HG02943 (cell line): ENCODE measurements around the gene NGEF.
"Not testable (repeated sequence)": the region's sequence is repeated elsewhere in the genome, so short reads cannot be mapped to it uniquely, and the experiment has no call there.

ENCODE experiments used
- ATAC-seq: cut with Tn5 transposase; IDR thresholded peaks from one replicate; pipeline ENCODE4 v1.9.1; 2021; ENCODE audit warnings: mild to moderate bottlenecking, low read depth, moderate library complexity; ENCODE audit not compliant: unreplicated experiment

Gene NGEF, protein sequence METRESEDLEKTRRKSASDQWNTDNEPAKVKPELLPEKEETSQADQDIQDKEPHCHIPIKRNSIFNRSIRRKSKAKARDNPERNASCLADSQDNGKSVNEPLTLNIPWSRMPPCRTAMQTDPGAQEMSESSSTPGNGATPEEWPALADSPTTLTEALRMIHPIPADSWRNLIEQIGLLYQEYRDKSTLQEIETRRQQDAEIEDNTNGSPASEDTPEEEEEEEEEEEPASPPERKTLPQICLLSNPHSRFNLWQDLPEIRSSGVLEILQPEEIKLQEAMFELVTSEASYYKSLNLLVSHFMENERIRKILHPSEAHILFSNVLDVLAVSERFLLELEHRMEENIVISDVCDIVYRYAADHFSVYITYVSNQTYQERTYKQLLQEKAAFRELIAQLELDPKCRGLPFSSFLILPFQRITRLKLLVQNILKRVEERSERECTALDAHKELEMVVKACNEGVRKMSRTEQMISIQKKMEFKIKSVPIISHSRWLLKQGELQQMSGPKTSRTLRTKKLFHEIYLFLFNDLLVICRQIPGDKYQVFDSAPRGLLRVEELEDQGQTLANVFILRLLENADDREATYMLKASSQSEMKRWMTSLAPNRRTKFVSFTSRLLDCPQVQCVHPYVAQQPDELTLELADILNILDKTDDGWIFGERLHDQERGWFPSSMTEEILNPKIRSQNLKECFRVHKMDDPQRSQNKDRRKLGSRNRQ

DNA sequence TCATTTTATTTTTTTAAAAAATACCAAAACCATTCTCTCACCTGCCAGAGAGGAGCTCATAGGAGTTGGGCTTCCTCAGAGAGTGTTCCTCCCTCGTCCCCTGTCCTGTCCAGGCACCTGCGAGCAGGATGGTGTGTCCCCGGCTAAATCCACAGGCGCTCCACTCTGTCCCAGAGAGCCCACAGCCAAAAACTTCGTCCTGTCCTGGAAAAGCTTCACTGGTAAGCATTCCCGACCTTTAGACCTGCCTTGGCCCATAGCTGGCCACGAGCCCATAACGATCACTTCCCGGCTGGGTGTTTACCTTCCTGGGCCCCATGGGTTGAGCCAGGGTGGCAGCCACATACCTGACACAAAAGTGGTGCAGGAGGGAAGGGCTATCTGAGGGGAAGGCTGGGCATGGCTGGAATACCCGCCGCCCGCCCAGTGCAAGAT, at the start of gene NGEF:
Gene NGEF (minus strand): TSS at position 230 of the 435 bp plus-strand sequence. CDS start 38,366 bp downstream, outside the sequence.
- no peak for ATAC-seq

DNA sequence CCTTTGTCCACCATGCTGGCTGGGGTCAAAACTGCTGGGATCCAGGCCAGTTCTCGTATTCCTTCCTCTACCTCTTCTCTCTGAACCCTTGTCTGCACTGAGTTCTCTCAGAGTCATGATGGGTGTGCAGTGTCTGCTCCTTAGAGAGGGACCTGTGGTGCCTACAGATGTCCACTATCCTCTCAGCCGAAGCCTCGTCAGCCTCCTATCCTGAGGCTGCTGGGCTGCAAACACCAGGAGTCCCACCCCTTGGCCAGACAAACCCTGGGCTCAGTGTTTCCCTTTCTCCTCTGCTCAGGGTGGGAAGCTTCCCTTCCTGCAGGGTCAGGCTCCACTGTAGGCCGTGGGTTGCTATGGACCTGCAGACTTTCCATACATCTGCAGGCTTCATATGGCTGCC, 49.4 kb upstream of the NGEF start:
- ATAC-seq: no peak

DNA sequence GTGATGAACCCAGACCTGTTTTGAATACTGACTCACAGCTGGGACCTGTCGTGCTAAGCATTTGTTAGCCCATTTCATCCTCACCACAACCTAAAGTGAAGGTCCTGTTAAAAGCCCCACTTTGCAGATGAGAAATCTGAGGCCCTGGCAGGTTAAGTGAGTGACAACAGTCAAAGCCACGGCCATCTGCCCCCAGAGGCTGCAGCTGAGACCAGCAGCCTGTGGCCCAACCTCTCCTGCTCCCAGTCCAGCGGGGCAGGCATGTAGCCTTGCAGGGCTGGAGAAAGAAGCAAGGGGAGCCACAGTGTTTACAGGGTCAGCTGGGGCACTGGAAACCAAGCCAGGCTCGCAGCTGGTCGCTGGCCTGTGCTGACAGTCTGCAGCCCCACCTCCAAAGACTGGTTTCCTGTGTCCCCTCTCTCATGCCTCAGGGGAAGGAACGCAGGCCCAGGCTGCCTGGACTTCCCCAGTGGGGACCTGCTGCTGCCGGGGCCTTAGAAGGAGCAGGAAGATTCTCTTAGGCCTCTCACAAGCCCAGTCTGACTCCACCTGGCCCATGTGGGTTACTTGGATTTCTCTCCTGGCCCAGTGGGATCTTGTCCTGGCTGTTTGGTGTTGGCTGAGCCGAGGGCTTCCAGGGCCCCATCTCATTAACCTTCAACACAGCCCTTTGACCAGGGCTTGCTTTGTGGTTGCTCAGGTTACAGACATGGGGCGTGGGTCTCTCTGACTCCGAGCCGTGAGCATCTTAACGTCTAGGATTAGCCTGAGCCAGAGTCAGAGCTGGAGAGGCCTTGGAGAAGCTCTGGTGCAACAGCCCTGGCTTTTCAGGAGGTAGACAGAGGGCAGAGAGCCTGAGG, 48.8 kb upstream of the NGEF start:
- ATAC-seq: no peak

DNA sequence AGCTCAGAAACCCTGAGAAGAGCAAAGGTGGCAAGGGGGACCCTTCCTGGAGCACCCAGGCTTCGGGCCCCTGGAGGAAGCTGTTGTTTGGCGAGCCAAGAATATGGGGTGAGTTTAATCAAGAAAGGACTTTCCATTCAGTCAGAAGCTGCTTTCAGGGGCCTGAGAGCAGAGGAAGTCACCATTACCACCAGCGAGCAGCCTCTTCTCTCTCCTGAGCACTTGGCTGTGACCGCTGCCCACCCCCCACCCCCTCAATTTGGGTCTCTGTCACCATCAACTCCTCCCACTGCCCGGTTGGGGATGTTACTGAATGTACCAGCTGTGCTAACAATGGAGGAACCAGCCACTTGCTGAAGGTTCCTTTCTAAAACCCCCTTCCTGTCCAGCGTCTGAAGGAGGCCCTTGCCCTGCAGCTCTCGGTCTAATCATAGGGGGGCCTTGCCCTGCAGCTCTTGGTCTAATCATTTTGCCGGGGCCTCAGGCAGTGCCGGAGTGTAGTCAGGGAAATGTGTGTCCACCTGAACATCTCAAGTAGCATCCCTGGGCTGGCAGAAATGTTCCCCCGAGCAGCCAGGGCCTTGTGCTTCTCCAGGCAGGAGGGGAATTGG, 48.0 kb upstream of the NGEF start:
- no peak for ATAC-seq

DNA sequence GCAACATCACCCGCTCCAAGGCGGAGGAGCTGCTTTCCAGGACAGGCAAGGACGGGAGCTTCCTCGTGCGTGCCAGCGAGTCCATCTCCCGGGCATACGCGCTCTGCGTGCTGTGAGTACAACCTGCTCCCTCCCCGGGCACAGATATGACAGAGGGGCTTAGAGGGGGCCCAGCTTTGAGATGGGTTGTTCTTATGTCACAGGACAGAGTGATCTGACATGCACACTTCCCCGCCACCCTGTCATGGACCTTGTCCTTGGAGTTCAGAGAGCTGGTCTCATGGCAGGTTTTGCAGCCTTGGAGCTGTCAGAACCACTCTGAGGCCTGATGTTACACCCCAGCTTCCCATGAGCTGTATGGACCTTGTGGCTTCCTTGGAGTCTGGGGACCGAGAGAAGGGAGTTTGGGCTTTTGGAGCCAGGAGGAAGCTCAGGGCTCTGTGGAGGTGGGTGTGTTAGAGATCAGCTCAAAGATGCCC, 47.5 kb upstream of the NGEF start:
- ATAC-seq: no peak

DNA sequence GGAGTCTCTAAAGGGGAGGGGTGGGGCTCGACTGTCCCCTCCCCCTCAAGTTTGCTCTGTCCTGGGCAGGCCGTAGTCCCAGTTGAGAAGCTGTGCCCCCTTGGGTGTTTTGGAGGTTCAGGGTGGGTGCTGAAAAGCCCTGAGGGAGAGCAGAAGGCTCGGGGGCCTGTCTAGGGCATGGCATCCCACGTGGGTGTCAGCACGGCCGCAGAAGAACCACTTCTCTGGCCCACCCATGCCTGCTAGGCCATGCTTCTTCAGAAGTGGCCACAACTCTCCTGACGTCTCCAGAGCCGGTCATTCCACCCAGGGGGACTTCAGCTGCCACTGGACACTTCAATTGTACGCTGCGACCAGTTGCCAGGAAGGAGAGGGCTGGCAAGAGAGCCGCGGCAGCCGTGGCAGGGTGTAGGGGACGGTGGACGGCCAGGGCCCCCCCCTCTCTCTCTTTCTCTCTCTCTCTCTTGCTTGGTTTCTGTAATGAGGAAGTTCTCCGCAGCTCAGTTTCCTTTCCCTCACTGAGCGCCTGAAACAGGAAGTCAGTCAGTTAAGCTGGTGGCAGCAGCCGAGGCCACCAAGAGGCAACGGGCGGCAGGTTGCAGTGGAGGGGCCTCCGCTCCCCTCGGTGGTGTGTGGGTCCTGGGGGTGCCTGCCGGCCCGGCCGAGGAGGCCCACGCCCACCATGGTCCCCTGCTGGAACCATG, 46.9 kb upstream of the NGEF start, which contains the start of gene INPP5D:
Gene INPP5D (plus strand): TSS at position 546 of the 704 bp plus-strand sequence. CDS start 137 bp downstream, at position 683.
- peak; percentile 44 for ATAC-seq

DNA sequence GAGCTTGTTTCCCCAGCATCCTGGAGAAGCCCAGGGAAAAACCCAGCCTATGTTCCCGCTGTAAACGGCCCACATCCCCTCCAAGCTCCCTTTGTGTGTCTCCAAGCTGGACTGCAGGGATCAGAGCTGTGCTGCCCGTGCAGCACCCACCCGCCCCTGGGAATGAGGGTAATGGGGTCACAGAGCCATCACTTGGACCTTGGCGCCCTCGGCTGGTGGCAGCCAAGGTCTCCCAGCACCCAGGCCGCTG, 46.4 kb upstream of the NGEF start:
- ATAC-seq: no peak

DNA sequence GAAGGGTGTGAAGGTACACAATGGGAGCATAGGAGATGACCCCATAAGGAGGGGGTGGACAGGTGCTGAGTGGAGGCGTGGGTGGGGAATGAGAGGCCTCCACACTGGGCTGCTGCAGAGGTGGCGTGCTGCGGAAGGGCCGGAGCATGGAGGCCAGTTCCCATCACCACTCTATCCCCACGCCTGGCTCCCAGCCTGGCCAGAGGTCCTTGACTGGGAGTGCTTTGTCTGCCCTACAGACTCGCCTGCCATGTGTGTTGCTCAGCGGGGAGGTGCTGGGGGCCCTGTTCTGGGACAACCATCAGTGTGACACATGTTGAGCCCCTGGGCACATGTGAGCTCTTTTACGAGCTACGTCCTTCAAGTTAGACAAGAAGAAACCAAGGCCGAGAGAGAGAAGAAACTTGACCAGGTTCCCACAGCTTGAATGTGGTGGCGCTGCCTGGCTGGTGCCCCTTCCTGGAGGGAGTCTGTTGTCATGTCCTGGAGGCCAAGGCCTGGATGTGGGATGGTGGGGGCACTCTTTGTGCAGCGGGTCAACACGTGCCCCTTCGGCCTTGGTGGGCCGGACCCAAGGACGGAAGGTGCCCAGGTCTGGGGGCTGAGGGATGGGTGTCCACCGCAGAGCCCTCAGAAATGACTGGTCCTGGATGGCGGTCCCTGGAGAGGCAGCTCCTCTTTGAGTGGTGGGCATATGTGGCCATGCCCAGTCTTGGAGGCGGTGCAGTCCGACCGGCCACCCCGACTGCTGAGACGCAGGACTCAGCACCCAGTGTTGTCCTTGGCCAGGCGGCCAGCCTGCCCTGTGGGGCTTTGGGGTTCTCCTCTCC, 45.9 kb upstream of the NGEF start:
- ATAC-seq: no peak

DNA sequence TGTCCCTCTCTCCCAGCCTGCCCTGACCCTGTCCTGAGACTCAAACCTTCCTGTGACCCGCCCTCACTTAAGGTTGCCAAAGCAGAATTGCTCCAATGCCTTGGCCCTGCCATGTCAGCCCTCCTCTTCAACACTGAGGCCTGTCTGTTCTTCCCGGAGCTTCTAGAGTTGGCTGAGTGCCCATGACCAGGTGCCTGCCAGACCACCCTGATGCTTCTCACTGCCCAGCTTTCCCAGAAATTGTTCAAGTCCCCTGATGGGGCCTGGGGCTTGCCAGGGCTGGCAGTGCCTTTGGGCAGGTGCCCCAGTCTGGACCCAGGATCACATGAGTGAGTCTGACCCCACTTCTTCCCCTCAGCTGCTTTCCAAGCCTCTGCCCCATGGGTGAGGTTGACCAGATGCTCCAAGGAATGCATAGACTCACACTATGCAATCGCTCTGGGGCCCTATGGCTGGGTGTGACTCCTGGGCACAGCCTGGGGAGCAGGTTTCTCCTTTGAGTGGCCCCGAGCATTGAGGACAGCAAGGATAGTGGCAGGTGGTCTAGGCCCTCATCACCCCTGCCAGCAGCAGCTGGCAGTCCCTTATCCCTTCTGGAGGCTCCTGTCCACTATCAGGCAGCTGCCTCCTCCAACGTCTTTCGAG, 44.0 kb upstream of the NGEF start:
- no peak for ATAC-seq

DNA sequence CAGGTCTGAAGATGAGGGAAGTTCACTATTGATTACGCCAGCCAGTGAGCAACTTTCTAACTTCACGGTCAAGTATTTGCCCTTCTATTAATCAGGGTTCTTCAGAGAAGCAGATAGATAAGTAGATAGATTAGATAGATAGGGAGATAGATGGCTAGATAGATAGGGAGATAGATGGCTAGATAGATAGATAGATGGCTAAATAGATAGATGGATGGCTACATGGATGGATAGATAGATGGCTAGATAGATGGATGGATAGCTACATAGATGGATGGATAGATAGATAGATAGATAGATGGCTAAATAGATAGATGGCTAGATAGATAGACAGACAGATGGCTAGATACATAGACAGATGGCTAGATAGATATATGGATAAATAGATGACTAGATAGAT, 42.3 kb upstream of the NGEF start:
- no peak for ATAC-seq

DNA sequence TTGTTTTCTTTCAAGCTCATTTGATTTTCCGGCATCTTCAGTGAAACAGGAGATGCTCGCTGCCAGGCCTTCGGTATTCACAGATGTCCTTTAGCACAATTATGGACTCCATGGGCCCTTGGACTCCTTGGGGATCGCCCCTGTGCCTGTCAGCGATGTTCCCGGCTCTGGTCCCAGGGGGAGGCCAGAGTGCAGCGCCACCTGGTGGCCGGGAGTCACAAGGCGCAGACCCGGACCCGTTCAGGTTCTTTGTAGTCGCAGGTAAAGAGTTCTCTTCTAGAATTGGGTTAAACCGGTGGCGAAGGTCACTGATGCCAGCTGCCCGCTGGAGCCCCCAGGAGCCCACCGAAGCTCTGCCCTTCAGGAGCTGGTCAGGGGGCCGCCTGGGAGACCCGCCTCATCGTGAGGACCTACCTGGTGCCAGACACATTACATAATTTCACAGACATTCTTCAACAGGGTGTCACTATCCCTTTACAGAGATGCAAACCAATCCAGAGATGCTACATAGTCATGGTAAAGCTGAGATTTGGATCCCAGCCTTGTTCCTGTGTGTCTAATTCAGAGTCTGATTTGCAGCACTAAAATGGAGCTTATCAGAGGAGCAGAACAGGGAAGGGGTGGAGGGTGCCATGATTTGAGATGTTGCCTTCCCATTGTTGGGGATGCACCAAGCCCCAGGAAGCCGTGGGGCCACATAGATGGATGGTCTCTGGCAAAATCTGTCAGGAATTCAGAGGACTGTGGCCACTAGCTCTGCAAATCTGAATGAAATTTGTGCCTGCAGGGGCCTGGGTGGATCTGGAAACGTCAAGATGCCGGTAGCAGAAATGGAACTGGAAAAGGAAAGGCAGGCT, 41.1 kb upstream of the NGEF start:
- no peak for ATAC-seq

DNA sequence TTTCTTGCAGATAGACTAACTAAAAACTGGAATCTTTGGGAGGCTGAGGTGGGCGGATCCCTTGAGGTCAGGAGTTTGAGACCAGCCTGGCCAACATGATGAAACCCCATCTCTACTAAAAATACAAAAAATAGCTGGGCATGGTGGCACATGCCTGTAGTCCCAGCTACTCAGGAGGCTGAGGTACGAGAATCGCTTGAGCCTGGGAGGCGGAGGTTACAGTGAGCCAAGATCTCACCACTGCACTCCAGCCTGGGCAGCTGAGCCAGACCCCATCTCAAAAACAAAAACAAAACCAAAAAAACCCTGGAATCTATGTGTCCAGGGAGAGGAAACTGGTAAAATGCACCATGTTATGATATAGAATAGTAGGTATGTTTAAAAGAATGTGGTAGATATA, 39.5 kb upstream of the NGEF start:
- not testable (repeated sequence) for ATAC-seq

DNA sequence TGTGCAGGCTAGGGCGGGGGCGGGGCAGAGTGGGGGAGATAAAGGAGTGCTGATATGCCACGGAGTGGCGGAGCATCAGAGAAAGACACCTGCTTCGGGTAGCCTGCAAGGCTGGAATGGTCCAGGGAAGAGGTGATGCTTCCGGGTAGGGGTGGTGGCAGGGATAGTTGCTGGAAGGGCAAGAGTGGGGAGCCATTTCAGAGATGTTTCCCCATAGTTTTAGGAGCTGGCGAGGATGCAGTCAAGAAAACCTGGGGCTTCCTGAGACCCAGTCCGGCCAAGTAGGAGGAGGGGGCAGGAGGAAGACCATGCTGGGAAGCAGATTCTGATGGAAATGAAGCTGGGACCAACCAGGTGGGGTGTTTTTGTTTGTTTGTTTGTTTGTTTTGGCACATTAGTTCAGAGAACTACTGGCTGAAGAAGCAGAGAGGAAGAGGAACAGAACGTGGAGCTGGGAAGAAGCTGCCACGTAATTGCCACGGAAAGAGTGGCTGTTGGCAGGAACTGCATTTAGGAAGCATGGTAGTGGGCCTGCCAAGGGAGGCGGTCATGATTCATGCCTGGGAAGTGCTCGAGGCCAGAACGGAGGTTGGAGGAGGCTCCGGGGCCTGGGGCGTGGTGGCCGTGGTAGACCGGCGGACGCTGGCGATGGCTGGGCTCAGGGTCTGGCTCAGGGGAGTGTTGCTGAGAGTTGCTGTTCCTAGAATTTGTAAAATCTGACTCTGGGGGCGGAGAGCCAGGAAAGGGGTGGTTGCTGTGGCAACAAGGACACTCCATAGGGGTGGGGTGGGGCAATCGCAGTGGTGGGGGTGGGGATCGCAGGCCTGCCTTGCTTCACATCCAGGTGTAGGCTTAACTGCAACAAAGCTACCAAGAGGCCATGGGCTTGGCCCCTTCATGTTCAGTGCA, 38.4 kb upstream of the NGEF start:
- no peak for ATAC-seq

DNA sequence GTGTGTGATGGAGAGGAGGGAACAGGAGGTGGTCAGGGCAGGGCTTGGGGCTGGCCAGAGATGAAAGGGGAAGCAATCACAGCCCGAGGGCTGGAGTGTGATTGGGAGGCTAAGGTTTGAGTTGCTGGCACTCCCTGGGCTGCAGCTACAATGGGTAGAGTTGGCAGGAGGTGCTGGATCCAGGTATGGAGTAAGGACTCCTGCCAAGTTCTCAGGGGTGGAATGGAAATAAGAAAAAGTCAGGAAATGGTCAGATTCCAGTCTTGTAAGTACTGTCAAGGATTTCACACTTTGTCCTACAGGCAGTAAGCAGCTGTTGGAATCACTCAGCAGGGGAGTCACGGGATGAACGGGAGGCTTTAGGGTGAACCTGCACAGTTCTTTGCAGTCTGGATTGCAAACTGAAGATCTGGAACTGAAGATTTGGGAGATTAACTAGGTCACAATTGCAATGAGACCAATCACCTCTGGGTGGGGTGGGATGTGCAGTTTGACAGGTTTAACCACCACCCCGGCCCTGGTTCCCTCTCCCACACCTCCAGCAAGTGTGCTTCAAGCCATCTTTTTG, 36.2 kb upstream of the NGEF start:
- no peak for ATAC-seq

DNA sequence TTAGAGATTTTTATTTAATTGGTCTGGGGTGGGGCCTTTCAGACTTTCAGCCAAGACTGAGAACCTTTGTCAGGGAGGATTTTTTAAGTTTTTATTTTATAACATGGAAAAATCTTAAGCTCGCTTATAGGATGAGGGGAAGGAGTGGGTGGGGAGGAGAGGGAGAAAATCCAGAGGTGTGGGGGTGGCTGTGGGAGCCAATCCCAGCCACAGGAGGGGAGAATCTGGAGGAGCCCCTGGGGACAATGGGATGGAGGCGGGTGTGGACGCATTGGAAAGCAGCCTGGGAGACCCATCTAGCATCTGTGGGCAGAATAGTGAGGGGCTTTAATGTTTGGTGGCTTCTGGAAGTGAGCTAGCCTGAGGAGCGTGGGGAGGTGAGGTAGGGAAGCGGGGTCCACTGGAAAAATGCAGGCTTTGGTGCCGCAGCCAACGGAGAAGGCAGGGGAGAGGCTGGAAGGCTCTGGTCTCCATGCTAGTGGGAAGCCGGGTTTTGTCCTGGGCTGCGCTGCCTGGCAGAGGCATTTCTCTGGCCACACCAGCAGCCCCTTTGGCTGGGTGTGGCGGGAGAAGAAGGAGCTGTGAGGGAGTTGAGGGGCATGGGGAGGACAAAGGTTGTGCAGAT, 35.6 kb upstream of the NGEF start:
- ATAC-seq: no peak

DNA sequence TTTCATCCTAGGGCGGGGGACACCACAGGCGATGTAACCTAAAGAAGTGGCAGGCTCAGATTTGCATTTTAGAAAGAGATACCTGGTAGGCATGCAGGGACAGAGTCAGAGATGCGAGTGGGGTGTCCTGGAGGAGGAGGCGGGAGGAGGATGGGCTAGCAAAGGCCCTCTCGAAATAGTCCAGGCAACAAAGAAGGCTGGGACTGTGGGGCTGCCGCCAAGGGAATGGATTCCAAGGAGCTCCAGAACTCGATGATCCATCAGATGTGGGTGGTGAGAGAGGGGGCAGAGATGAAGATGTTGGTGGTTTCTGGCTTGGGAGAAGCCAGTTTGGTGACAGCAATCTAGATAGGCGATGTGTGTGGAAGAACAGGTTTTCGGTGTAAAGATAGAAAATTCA, 34.6 kb upstream of the NGEF start:
- no peak for ATAC-seq
